ENCODE results near the gene GPATCH8. TPM values are rescaled to one million over a fixed set of nuclear protein-coding genes. Genes with fewer than 3 reads are reported as not detected.

Gene GPATCH8
- total and polyA plus RNA-seq, 2 of the 8 experiments (the other 6 are each of a cell fraction or from before 2014, with no cell fraction given): 20.5 to 58.1 TPM

DNA sequence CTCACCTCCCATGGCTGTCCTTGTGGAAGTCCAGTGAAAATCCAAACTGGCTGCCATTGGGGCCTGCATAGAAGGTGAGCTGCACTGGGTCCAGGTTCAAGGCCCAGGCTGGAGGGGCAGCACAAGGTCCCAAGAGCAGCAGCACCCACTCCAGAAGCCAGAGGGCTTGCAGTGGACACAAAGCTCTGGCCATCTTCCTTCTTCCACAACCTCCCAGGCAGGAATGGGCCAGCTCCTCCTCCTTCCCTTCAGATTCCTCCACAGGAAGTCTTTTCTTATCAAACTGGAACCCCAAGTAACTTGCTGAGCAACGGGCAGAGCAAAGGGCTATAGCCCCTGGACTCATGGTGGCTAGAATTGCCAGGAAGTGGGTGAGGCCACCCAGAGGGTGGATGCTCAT lies 113.9 kb downstream of the GPATCH8 start, which contains the start of gene ITGA2B:
Gene ITGA2B, minus strand, starts transcription at position 369 of the 400 bp plus-strand sequence. Its CDS starts 176 bp downstream, at position 193.
- Histone ChIP-seq H2AFZ (ENCODE audit: low read length) (no peak within 1 kb of the TSS), H3K9ac (replicated peaks in 1 of 4; ENCODE audit: extremely low read depth in 1 of 4, low read depth in 3 of 4, low read length in 3 of 4) (no peak within 1 kb of the TSS), H3K79me2 (ENCODE audit: control insufficient read depth in 1 of 2, insufficient read depth in 2 of 2, low read length in 2 of 2) (no peaks in the 10 kb centered on the region), H3K36me3 (ENCODE audit: control insufficient read depth in 2 of 4, insufficient read depth in 4 of 4, low read length in 3 of 4) (no peaks in the 10 kb centered on the region), H3K4me1 (replicated peaks in 1 of 4; ENCODE audit: control insufficient read depth in 3 of 4, insufficient read depth in 4 of 4, low read length in 3 of 4) (peaks cover 3 to 14% (median 4%) of the 10 kb centered on the region in 4 experiments; a peak in 5 of 7 replicates), H2AK5ac (ENCODE audit: low read depth, low read length) (no peak within 1 kb of the TSS; the same call in 1 of the 2 replicates), H3K27ac (ENCODE audit: low read depth, low read length) (no peak within 1 kb of the TSS), H4K20me1 (replicated peaks in 1 of 2; ENCODE audit: control insufficient read depth in 1 of 2, insufficient read depth in 2 of 2, low read length in 2 of 2) (no peaks in the 10 kb centered on the region), H4K5ac (ENCODE audit: insufficient read length, low read depth, low read length) (no peak within 1 kb of the TSS), H3K27me3 (replicated peaks in 1 of 4; ENCODE audit: control insufficient read depth in 3 of 4, extremely low read depth in 1 of 4, insufficient read depth in 3 of 4, low read length in 3 of 4) (peaks cover 3 to 20% (median 17%) of the 10 kb centered on the region in 4 experiments; a peak in 6 of 7 replicates), H3K4ac (replicated peaks; ENCODE audit: insufficient read length, low read depth, low read length) (no peak within 1 kb of the TSS), H2BK120ac (replicated peaks; ENCODE audit: low read depth, low read length) (no peak within 1 kb of the TSS), H2BK15ac (ENCODE audit: low read length) (no peak within 1 kb of the TSS), H4K91ac (replicated peaks; ENCODE audit: insufficient read length, low read length) (no peak within 1 kb of the TSS), H3K4me2 (ENCODE audit: insufficient read depth in 1 of 2, low read depth in 2 of 2, low read length in 2 of 2) (no peak within 1 kb of the TSS), H2BK5ac (ENCODE audit: low read depth, low read length) (no peak within 1 kb of the TSS), H3K79me1 (ENCODE audit: low read depth, low read length) (no peaks in the 10 kb centered on the region), H3K23ac (ENCODE audit: insufficient read length) (no peak within 1 kb of the TSS), H2BK20ac (ENCODE audit: low read length) (no peak within 1 kb of the TSS), H3K4me3 (ENCODE audit: extremely low read depth in 1 of 4, insufficient read depth in 2 of 4, low read depth in 3 of 4, low read length in 4 of 4) (no peak within 1 kb of the TSS), H4K8ac (ENCODE audit: extremely low read depth, insufficient read depth, low read length) (no peak within 1 kb of the TSS), H3K18ac (ENCODE audit: extremely low read depth, low read length) (no peak within 1 kb of the TSS), H3K23me2 (ENCODE audit: low read depth, low read length) (peaks cover 12% of the 10 kb centered on the region; the same call in 1 of the 2 replicates), H3K56ac (replicated peaks; ENCODE audit: insufficient read length, low read depth, low read length) (no peak within 1 kb of the TSS), H3K9me3 (ENCODE audit: insufficient read depth in 2 of 2, low read depth in 1 of 2, low read length in 1 of 2) (no peaks in the 10 kb centered on the region), H3K14ac (ENCODE audit: insufficient read length) (no peak within 1 kb of the TSS), H2BK12ac (ENCODE audit: low read depth, low read length) (no peak within 1 kb of the TSS)
- no peak for TF ChIP-seq EGR1 (IDR thresholded peaks at IDR 0.05; ENCODE audit: borderline replicate concordance, low read depth, low read length)
- no peak for TF ChIP-seq CBX5 (IDR thresholded peaks at IDR 0.05; ENCODE audit: low read depth, low read length)
- TF ChIP-seq GABPA (IDR thresholded peaks at IDR 0.05; ENCODE audit: borderline replicate concordance, insufficient read depth, low read length): no peak
- no peak for TF ChIP-seq POLR2A (IDR thresholded peaks at IDR 0.05; ENCODE audit: control extremely low read depth in 1 of 2, low read depth in 2 of 2, low read length in 2 of 2)
- TF ChIP-seq USF2 (IDR thresholded peaks at IDR 0.05; ENCODE audit: low read length): no peak
- TF ChIP-seq SRF (IDR thresholded peaks at IDR 0.05; ENCODE audit: low read depth, low read length): no peak
- TF ChIP-seq, protein P1, sequence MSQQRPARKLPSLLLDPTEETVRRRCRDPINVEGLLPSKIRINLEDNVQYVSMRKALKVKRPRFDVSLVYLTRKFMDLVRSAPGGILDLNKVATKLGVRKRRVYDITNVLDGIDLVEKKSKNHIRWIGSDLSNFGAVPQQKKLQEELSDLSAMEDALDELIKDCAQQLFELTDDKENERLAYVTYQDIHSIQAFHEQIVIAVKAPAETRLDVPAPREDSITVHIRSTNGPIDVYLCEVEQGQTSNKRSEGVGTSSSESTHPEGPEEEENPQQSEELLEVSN (IDR thresholded peaks at IDR 0.05): no peak
- no peak for TF ChIP-seq KDM5A (IDR thresholded peaks at IDR 0.05; ENCODE audit: low read length)
- TF ChIP-seq SIN3A (conservative IDR thresholded peaks at IDR 0.05 in 1 of 2, IDR thresholded peaks at IDR 0.05 in 1 of 2; ENCODE audit: low read depth in 1 of 2, low read length in 2 of 2): no peak
- no peak for TF ChIP-seq YY1 (IDR thresholded peaks at IDR 0.05; ENCODE audit: low read depth, low read length)
- no peak for TF ChIP-seq KDM4A (IDR thresholded peaks at IDR 0.05; ENCODE audit: low read depth, low read length, severe bottlenecking)
- TF ChIP-seq EZH2 (IDR thresholded peaks at IDR 0.05; ENCODE audit: low read depth, low read length, severe bottlenecking): no peak
- no peak for TF ChIP-seq SIRT6 (IDR thresholded peaks at IDR 0.05; ENCODE audit: low read length)
- WGBS, 2 experiments (ENCODE audit: extremely low coverage in 1 of 2, insufficient coverage in 1 of 2, insufficient read length in 1 of 2, insufficient replicate concordance in 2 of 2, low coverage in 1 of 2, low lambda C conversion rate in 2 of 2, missing lambda C conversion rate in 1 of 2): 67% methylated on average over 1 of the region's 1 CpG; no CpG with 5 or more reads in 1 of the 2 experiments
- no peak for FAIRE-seq
- POLR2A ChIA-PET (ENCODE audit: partially characterized antibody): no interaction called here
- CTCF ChIA-PET (ENCODE audit: partially characterized antibody): interaction anchor here (0.5 to 2.1 kb wide), 4 partner anchors 8 to 134 kb away, joined by 3 to 9 read pairs (median 6); no protein-coding TSS in a partner anchor
- DNase-seq (ENCODE audit: low read depth in 1 of 2, low spot score in 2 of 2): no peak

Data from H1 (cell line).